SK-MEL-5 (cell line): ENCODE data around the gene NOP53. TPM values are rescaled to one million over a fixed set of nuclear protein-coding genes. Genes with fewer than 3 reads are reported as not detected.

Experiments
- small RNA-seq, 2 experiments: library from RNA; depleted of rRNA; stranded (forward); fragments of <200 nt; gene quantifications; one replicate each; pipeline ENCODE3, GENCODE V24; 2014
- total RNA-seq: library from RNA; depleted of rRNA; stranded (reverse); fragments of >200 nt; shearing (Covaris generic); gene quantifications from 2 replicates; pipeline ENCODE4 v1.2.3, GENCODE V29; 2014; rRNA removed

NOP53 gene
- total RNA-seq, 1 experiment from 2014 or later, result 120 TPM

Small RNA genes lying within 50 kb of the gene (small RNA-seq; reads per million reads assigned to genes)
- gene AC008745.1 (0 reads per million in 2 experiments), gene SNORD23 (0 reads per million in 2 experiments)

Other genes starting within 250 kb of the NOP53 start
- gene NAPA, start 230.5 kb upstream of the NOP53 start, total RNA-seq, result 126 and 147 TPM in 2 replicates
- not detected in 2 replicates for gene ZNF541, start 172.4 kb upstream of the NOP53 start, total RNA-seq
- 2.2 and 3.8 TPM in 2 replicates for gene BICRA, start 136.4 kb upstream of the NOP53 start, total RNA-seq
- 0.37 and 0.53 TPM in 2 replicates for gene EHD2, start 32.1 kb upstream of the NOP53 start, total RNA-seq
- gene SELENOW, start 33.2 kb downstream of the NOP53 start, total RNA-seq, result 206 and 228 TPM in 2 replicates
- not detected in 2 replicates for gene TPRX1, start 59.0 kb downstream of the NOP53 start, total RNA-seq
- gene CRX, start 76.4 kb downstream of the NOP53 start, total RNA-seq, result not detected in 2 replicates
- gene TPRX2, start 113.7 kb downstream of the NOP53 start, total RNA-seq, result not detected in 2 replicates
- gene SULT2A1, start 140.8 kb downstream of the NOP53 start, total RNA-seq, result 0.16 and 0.21 TPM in 2 replicates
- gene BSPH1, start 246.6 kb downstream of the NOP53 start, total RNA-seq, result not detected in 2 replicates
- 7.3 and 8.6 TPM in 2 replicates for gene ELSPBP1, start 249.1 kb downstream of the NOP53 start, total RNA-seq